Neutrophil (primary cell): ENCODE data around the gene INPP5F.

Source experiments
- H3K27ac ChIP-seq: fragments of 200-600 bp; sonication (generic); 2 replicates; pipeline ENCODE4 v1.5.1; 2016; ENCODE audit warnings: mild to moderate bottlenecking, moderate library complexity
- H3K27me3 ChIP-seq: fragments of 200-600 bp; sonication (generic); 2 replicates; pipeline ENCODE4 v1.6.0; 2016; ENCODE audit warnings: mild to moderate bottlenecking
- H3K36me3 ChIP-seq: fragments of 200-600 bp; sonication (generic); 2 replicates; pipeline ENCODE4 v1.5.1; 2017
- H3K4me1 ChIP-seq, 2 experiments: fragments of 200-600 bp in 1 of 2; sonication (generic) in 1 of 2; 1 replicate in 1 of 2; 2 replicates in 1 of 2; pipeline versions ENCODE4 v1.5.1 to v1.6.1; 2013 to 2016; ENCODE audit warnings: low read depth in 1 of 2, low read length in 1 of 2, mild to moderate bottlenecking in 1 of 2, moderate library complexity in 1 of 2; ENCODE audit not compliant: control insufficient read depth in 1 of 2, insufficient read depth in 1 of 2
- H3K4me3 ChIP-seq, 2 experiments: fragments of 200-600 bp in 1 of 2; sonication (generic) in 1 of 2; 1 replicate in 1 of 2; 2 replicates in 1 of 2; pipeline ENCODE4 v1.5.1; 2013 to 2016; ENCODE audit warnings: low read depth in 1 of 2, low read length in 1 of 2, mild to moderate bottlenecking in 1 of 2, moderate library complexity in 1 of 2
- H3K9me3 ChIP-seq: fragments of 200-600 bp; sonication (generic); 2 replicates; pipeline ENCODE4 v1.5.1; 2016
- CTCF ChIP-seq: fragments of 200-600 bp; sonication (generic); IDR thresholded peaks from 2 replicates; pipeline ENCODE4 v1.5.1; 2016; ENCODE audit warnings: antibody characterized with exemption

Gene INPP5F

GRCh38 chr10:119691726-119692125 lies 34.1 kb upstream of the INPP5F start:
- TF ChIP-seq CTCF, result no peak
- Histone ChIP-seq H3K27me3 (peaks cover 3% of the 10 kb centered on the region), H3K9me3 (no peaks in the 10 kb centered on the region), H3K4me1 (peaks cover 0 to 5% of the 10 kb centered on the region in 2 experiments), H3K36me3 (no peaks in the 10 kb centered on the region), H3K27ac (no peak overlapping the region), H3K4me3 (no peak overlapping the region)

GRCh38 chr10:119693262-119693957 lies 32.4 kb upstream of the INPP5F start:
- Histone ChIP-seq H3K27me3 (no peaks in the 10 kb centered on the region), H3K4me1 (no peaks in the 10 kb centered on the region), H3K36me3 (no peaks in the 10 kb centered on the region), H3K27ac (no peak overlapping the region), H3K9me3 (no peaks in the 10 kb centered on the region), H3K4me3 (no peak overlapping the region)
- no peak for TF ChIP-seq CTCF

- no peaks in the 10 kb centered on the region for H3K4me1 ChIP-seq
- no peak overlapping the region for H3K4me3 ChIP-seq
- H3K27ac ChIP-seq, result no peak overlapping the region
- H3K27me3 ChIP-seq, result no peaks in the 10 kb centered on the region
- H3K36me3 ChIP-seq, result no peaks in the 10 kb centered on the region
- TF ChIP-seq CTCF, result no peak
- no peaks in the 10 kb centered on the region for H3K9me3 ChIP-seq
These were observed 31.2 kb upstream of the INPP5F start for GRCh38 chr10:119694608-119695007.

- Histone ChIP-seq H3K4me1 (no peaks in the 10 kb centered on the region), H3K4me3 (no peak overlapping the region), H3K27ac (no peak overlapping the region), H3K27me3 (peaks cover 14% of the 10 kb centered on the region), H3K36me3 (no peaks in the 10 kb centered on the region), H3K9me3 (no peaks in the 10 kb centered on the region)
- no peak for TF ChIP-seq CTCF
These were observed 25.4 kb upstream of the INPP5F start for GRCh38 chr10:119700321-119700954.

GRCh38 chr10:119701861-119702260 lies 24.0 kb upstream of the INPP5F start:
- no peak overlapping the region for H3K4me3 ChIP-seq
- H3K36me3 ChIP-seq, result no peaks in the 10 kb centered on the region
- no peak overlapping the region for H3K27ac ChIP-seq
- peaks cover 14% of the 10 kb centered on the region for H3K27me3 ChIP-seq
- no peak for TF ChIP-seq CTCF
- H3K4me1 ChIP-seq, result no peaks in the 10 kb centered on the region
- no peaks in the 10 kb centered on the region for H3K9me3 ChIP-seq
